ENCODE measurements around the gene RBPJ. TPM values are rescaled to one million over a fixed set of nuclear protein-coding genes. Genes with fewer than 3 reads are reported as not detected.

The RBPJ gene
- total RNA-seq, 2 donors from 2014 or later: 71.1 to 78.0 TPM

GRCh38 chr4:26447378-26447777, 126.6 kb downstream of the RBPJ start:
- no peak overlapping the region for H3K9ac ChIP-seq (ENCODE audit: extremely low read depth, low read length, poor library complexity, severe bottlenecking)
- no peaks in the 10 kb centered on the region for H3K4me1 ChIP-seq (ENCODE audit: control insufficient read depth, insufficient read depth, low read length)
- H3K4me3 ChIP-seq (ENCODE audit: low read length): no peak overlapping the region
- H3K27me3 ChIP-seq (ENCODE audit: control insufficient read depth, insufficient read depth, low read length, poor library complexity, severe bottlenecking): no peaks in the 10 kb centered on the region
- H3K9me3 Mint-ChIP-seq: peaks cover 24% of the 10 kb centered on the region
- H3K4me1 Mint-ChIP-seq: peaks cover 6% of the 10 kb centered on the region
- no peaks in the 10 kb centered on the region for H3K27me3 Mint-ChIP-seq (ENCODE audit: insufficient read depth)
- peaks cover 27% of the 10 kb centered on the region for H3K9me3 ChIP-seq (ENCODE audit: control insufficient read depth, low read length)
- 70 to 93% methylated on average over 2 to 4 of the region's 8 CpGs for whole genome bisulfite sequencing, 2 experiments (ENCODE audit: insufficient coverage in 1 of 2, insufficient read length in 1 of 2)
- no peak overlapping the region for H3K27ac Mint-ChIP-seq
- H3K36me3 Mint-ChIP-seq (ENCODE audit: low read depth): peaks cover 23% of the 10 kb centered on the region
- DNase-seq: no peak
- no peak overlapping the region for H3K4me3 Mint-ChIP-seq
- H3K27ac ChIP-seq (ENCODE audit: low read depth, low read length): no peak overlapping the region
- TF ChIP-seq, protein P1, sequence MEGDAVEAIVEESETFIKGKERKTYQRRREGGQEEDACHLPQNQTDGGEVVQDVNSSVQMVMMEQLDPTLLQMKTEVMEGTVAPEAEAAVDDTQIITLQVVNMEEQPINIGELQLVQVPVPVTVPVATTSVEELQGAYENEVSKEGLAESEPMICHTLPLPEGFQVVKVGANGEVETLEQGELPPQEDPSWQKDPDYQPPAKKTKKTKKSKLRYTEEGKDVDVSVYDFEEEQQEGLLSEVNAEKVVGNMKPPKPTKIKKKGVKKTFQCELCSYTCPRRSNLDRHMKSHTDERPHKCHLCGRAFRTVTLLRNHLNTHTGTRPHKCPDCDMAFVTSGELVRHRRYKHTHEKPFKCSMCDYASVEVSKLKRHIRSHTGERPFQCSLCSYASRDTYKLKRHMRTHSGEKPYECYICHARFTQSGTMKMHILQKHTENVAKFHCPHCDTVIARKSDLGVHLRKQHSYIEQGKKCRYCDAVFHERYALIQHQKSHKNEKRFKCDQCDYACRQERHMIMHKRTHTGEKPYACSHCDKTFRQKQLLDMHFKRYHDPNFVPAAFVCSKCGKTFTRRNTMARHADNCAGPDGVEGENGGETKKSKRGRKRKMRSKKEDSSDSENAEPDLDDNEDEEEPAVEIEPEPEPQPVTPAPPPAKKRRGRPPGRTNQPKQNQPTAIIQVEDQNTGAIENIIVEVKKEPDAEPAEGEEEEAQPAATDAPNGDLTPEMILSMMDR (conservative IDR thresholded peaks at IDR 0.05): no peak
- peaks cover 5% of the 10 kb centered on the region for H3K36me3 ChIP-seq (ENCODE audit: control insufficient read depth, insufficient read depth, low read length)

DNA sequence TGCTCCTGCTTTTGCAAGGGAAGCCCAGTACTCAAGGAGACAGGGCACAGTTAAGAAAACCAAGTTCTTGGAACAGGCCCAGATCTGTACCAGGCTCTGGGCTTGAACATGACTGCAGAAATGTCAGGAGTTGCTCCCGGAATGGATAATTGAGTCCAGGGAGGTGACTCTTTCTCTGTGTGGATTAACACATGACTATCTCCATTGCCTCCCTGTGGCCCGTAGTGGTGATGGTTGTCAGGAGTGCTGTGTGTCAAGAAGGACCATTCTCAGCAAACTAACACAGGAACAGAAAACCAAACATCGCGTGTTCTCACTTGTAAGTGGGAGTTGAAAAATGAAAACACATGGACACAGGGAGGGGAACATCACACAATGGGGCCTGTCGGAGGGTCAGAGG, 129.6 kb downstream of the RBPJ start:
- Mint-ChIP-seq H3K27ac (no peak overlapping the region), H3K27me3 (ENCODE audit: insufficient read depth) (no peaks in the 10 kb centered on the region), H3K4me1 (peaks cover 16% of the 10 kb centered on the region), H3K36me3 (ENCODE audit: low read depth) (no peaks in the 10 kb centered on the region), H3K9me3 (peaks cover 10% of the 10 kb centered on the region), H3K4me3 (no peak overlapping the region)
- Histone ChIP-seq H3K27ac (ENCODE audit: low read depth, low read length) (no peak overlapping the region), H3K27me3 (ENCODE audit: control insufficient read depth, insufficient read depth, low read length, poor library complexity, severe bottlenecking) (no peaks in the 10 kb centered on the region), H3K9me3 (ENCODE audit: control insufficient read depth, low read length) (peaks cover 8% of the 10 kb centered on the region), H3K4me1 (ENCODE audit: control insufficient read depth, insufficient read depth, low read length) (peaks cover 6% of the 10 kb centered on the region), H3K36me3 (ENCODE audit: control insufficient read depth, insufficient read depth, low read length) (no peaks in the 10 kb centered on the region), H3K9ac (ENCODE audit: extremely low read depth, low read length, poor library complexity, severe bottlenecking) (no peak overlapping the region), H3K4me3 (ENCODE audit: low read length) (no peak overlapping the region)
- DNase-seq: no peak
- WGBS, 2 experiments (ENCODE audit: insufficient coverage in 1 of 2, insufficient read length in 1 of 2): 87 to 90% methylated on average over 1 to 5 of the region's 5 CpGs
- TF ChIP-seq, protein P1 (conservative IDR thresholded peaks at IDR 0.05): no peak

DNA sequence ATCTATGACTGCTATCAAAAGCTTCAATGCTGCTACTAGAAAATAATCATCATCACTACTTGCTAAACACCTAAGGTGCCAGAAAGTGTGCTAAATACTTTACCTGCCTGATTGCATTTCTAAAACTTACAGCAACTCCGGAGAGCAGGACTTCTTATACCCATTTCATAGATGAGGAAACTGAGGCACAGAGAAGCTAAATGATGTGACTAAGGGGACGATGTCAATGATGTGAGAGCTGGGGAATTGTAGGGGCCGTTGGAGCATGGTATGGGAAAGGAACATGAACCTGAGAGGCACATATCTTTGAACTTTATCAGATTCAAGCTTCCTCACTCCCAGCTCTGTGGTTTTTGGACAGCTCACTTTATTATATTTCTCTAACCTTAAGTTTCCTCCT, 130.8 kb downstream of the RBPJ start:
- Histone ChIP-seq H3K27ac (ENCODE audit: low read depth, low read length) (no peak overlapping the region), H3K4me1 (ENCODE audit: control insufficient read depth, insufficient read depth, low read length) (peaks cover 6% of the 10 kb centered on the region), H3K9me3 (ENCODE audit: control insufficient read depth, low read length) (peaks cover 8% of the 10 kb centered on the region), H3K4me3 (ENCODE audit: low read length) (no peak overlapping the region), H3K36me3 (ENCODE audit: control insufficient read depth, insufficient read depth, low read length) (no peaks in the 10 kb centered on the region), H3K27me3 (ENCODE audit: control insufficient read depth, insufficient read depth, low read length, poor library complexity, severe bottlenecking) (no peaks in the 10 kb centered on the region), H3K9ac (ENCODE audit: extremely low read depth, low read length, poor library complexity, severe bottlenecking) (no peak overlapping the region)
- no peak for DNase-seq
- WGBS, 2 experiments (ENCODE audit: insufficient coverage in 1 of 2, insufficient read length in 1 of 2): 81% methylated on average over 3 of the region's 3 CpGs; no CpG with 5 or more reads in 1 of the 2 experiments
- Mint-ChIP-seq H3K9me3 (peaks cover 5% of the 10 kb centered on the region), H3K4me1 (peaks cover 16% of the 10 kb centered on the region), H3K4me3 (no peak overlapping the region), H3K27me3 (ENCODE audit: insufficient read depth) (no peaks in the 10 kb centered on the region), H3K27ac (no peak overlapping the region), H3K36me3 (ENCODE audit: low read depth) (no peaks in the 10 kb centered on the region)
- TF ChIP-seq, protein P1 (conservative IDR thresholded peaks at IDR 0.05): no peak

Data from endodermal cell (in vitro differentiated cells).